ENCODE results near the gene DNAJC30.

The DNAJC30 gene

DNA sequence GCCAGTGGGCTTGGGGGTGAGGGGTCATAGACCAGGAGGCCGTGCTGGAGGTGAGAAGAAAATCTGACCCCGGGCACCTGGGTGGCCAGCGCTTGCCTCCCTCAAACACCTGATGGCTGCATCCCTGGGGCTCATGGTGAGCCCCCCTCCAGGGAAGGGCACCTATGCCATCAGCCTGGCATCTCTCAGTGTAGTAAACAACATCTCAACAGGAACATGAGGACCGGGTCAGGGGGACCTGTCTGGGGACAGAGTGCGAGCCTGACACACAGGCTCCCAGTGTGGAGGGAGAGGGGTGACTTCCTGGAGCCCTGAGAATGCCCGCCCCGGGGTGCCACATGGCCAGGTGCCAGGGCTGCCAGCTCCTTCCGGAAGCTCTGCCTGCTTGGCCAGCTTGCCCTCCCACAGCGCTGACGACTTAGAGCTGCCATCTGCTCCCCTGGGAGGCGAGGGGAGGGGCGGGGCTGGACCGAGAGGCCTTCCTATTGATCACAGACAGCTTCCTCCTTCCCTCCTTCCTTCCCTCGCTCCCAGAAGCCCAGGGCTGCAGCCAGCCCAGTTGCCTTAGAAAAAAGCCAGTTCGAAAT is 23.9 kb upstream of the DNAJC30 start:
- peak; percentile 69 for DNase-seq

DNA sequence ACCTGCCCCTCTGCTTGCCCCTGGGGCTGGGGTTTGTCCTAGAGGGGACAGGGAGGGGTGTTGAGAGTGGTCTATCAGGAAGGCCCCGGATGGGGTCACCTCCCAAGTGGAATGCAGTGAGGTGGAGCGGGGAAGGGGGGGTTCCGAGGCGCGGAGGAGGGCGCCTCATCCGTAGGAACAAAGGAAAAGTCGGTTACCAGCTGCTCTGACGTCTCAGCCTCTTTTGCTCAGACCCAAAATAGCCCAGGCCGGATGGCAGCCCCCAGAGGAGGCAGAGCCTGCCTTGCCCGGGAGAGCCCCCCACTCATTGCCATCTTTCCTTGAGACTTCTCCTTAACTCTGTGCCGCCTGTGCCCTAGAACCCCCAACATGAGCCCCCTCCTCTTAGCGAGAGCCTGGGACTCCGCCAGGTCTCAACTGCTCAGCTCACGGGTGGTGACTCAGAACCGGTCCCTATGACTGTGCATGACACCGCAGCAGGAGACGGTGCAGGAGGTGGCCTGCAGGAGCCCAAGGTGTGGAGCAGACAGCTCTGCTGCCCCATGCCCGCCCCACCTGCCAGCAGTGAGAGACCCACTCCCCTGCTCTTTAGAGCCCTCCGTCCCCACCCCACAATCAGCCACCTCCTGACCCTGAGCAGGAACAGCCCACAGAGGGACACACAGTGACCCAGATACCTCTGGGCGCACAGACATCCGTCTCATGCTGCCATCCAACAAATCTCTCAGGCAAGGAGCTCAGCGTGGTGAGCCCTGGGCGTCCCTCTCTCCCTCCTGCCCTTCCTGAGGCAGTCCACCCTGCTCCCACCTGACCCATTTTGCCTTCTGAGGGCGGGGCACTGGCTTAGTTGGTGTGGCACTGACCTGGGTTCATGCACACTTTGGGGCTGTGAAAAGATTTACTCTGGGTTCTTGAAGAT is 23.1 kb upstream of the DNAJC30 start:
- no peak for DNase-seq

DNA sequence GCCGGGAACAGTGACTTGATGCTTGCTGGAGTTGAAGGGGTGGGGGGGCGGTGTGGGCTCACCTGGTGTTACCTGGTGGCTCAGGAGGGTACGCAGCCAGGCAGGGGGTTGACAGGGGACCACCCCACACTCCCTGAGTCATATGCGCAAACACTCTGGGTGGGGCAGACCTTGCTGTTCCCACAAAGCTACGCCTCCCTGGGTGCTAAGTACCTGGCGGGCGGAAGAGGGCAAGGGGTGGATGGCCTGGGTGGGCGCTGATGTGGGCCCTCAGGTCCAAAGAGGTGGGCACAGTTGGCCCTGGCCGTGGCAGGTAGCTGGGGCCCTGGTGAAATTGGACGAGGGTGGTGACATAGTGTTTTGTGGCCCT is 22.3 kb upstream of the DNAJC30 start:
- no peak for DNase-seq

DNA sequence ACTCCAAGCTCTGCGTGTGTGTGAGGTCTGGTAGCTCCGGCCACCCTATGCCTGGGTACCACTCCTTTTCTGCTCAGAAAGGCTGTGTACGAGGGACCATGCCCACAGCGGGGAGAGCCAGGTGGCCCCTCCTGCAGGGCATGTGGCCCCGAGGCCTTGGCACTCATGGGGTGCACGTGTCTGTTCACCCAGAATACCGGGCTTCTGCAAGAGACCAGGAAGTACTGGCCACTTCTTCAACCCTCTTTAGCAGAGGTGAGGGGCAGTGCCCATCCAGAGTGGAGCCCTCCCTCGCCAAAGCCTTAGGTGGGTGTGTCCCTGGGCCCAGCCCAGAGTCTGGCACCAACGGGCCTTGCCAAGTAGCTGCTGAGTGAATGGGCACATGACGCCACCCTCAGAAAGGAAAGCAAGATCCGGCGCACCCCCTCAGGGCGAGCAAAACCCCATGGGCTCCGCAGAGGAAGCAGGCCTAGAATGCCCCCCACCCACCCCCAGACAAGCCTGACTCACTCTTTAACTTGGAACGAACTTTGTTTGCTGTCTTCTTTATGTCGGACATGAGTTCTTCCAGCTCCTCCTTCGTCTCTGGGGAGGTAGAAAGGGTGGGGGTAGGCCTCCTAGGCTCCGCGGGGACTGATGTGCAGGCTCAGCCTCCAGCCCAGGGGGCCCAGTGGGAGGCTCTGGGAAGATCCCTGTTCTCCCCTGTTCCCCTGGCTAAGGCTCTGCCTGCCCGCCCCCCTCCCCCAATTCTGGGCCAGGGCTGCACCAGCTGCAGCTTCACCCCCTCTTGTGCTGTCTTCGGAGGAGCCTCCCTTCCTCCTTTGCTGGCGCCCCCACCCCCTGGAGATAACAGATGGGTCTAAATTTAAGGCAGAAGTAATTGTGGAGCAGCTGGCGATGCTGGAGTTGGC is 21.6 kb upstream of the DNAJC30 start:
- DNase-seq: no peak

DNA sequence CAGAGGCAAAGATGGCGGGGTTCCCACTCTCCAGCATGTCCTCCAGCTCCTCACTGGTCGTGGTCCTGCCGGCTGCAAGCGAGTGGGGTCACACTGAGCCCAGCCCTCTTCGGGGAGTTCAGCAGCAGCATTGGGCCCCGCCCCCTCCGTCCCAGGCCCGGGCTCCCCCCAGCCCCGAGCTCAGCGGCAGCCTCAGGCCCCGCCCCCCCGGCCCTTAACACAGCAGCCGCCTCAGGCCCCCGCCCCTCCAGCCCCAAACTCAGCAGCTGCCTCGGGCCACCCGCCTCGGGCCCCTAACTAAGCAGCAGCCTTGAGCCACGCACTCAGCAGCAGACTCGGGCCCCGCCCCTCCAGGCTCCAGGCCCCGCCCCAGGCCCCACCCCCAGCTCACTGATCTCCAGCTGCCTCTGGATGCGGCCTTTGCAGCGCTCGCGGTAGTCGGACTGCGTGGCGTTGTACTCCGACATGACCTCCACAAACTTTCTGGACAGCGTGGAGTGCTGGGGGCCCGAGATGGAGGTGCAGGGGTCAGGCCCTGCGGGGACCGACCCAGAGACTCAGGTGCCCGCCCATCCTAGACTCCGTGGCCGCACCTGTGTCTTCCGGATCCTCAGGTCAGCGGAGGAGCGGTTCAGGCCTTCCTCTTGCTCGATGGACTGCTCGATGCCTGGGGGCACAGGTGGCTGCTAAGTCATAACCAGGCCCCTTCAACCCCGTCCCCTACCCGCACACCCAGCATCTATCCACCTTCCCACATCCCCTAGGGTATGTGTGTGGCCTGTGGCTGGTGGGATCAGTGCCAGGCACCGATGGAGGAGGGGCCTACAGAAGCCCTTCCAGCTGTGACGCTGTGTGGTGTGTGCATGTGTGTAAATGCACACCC is 20.7 kb upstream of the DNAJC30 start:
- DNase-seq: no peak

DNA sequence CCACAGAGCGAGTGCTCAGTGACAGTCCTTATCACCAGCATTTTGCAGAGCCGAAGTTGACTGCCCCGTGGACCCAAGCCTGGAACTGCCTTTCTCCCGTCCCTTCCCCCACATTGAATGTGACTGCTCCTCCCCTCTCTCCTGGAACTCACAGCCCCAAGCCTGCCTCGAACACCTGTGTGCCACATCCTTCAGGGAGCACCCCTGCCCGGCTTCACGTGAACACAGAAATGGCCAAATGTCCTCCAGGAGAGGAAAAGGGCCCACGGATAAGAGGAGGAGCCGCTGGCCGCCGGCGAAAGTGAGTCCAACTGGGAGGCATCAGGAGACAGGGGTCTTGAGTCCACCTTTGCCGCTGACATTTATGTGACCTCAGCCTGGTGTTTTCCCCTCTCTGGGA is 20.0 kb upstream of the DNAJC30 start:
- DNase-seq: no peak

DNA sequence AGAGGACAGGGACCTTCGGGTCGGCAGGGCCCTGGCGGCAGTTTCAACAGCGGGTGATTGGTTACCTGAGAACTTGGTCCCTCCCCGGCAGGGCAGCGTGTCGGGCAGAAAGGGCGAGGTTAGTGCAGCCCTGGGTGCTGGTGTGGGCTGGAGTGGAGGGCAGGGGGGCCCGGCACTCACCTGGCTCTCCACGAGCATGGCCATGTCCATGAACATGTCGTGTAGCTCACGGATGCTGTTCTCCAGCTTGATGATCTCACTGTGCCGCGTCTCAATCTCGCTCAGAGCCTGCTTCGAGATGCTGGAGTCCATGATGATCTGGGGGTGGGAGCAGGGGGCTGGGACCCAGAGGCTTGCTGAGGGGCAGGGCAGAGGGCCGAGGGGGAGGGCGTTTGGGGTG is 19.4 kb upstream of the DNAJC30 start:
- DNase-seq: no peak

DNA sequence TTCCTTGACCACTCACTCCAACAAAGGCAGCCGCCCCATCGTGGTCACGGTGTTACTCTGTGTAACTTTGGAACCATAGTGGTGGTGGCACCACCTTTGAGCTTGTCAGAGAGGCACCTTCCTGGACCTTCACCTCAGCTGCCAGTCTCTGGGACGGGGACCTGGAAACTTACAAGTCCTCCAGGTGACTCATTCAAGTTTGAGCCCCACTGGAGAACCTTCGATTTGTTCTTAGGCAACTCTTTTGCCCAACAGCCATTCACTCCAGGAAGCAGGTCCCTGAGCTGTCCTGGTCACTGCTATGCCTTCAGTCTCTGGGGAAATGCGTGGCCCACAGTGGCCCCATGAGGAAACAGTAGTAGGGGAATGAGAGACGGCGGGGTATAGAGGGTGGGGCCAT is 19.0 kb upstream of the DNAJC30 start:
- DNase-seq: no peak

DNA sequence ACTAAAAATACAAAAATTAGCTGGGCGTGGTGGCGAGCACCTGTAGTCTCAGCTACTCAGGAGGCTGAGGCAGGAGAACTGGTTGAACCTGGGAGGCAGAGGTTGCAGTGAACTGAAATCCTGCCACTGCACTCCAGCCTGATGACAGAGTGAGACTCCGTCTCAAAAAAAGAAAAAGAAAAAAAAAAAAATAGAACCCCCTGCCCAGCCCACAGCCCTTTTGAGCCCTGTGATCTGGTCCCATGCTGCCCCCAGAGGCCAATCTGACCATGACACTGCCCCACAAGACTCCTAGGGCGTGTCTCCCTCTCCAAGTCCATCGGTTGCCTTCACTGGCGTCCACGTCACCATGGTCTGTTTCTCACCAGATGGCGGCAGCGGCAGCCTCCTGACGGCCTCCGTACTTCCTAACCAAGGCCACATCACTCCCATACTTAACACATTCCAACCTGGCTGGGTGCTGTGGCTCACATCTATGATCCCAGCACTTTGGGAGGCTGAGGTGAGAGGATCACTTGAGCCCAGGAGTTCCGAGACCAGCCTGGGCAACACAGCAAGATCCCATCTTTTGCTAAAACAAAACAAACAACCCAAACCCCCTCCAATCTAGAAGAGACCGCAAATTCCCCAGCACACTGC is 18.2 kb upstream of the DNAJC30 start:
- no peak for DNase-seq

DNA sequence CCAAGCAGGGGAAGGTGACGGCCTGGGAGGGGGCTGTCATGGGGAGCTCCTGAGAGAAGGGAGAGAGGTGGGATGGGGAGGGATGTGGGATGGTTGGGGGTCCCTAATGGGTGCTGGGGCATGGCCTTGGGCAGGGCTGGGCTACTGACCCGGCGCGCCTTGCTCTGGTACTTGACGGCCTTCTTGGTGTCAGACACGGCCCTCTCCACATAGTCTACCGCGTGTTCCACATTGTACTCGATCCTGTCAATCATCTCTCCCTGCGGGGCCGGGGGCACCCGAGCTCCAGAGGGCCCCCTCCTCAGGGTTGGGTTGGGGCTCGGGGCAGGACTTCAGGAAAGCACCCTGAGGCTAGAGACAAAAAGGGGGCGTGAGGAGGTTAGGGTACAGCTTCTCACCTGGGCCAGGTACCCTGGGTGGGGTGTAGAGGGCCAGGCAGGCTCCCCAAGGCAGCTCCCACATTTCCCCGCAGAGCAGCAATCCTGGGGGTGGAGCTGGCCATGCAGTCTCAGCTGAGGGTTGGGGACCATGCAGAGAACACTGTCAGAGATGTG is 17.4 kb upstream of the DNAJC30 start:
- DNase-seq: no peak

DNA sequence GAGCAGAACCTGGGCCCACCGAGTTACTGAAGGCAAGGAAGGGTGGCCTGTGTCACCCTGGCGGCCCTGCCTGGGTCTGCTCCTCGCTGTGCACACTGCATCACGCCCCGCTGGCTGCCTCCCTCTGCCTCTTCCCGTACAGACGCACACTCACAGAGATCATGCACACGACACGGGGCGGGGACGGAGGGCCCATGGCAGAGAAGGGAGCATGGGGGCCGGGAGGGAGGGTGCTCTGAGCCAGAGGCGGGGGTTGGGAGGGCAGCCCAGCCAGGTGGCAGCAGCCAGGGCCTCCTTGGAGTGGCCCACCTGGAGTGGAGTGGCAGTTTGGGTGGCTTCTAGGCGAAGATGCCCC is 16.8 kb upstream of the DNAJC30 start:
- DNase-seq: no peak

DNA sequence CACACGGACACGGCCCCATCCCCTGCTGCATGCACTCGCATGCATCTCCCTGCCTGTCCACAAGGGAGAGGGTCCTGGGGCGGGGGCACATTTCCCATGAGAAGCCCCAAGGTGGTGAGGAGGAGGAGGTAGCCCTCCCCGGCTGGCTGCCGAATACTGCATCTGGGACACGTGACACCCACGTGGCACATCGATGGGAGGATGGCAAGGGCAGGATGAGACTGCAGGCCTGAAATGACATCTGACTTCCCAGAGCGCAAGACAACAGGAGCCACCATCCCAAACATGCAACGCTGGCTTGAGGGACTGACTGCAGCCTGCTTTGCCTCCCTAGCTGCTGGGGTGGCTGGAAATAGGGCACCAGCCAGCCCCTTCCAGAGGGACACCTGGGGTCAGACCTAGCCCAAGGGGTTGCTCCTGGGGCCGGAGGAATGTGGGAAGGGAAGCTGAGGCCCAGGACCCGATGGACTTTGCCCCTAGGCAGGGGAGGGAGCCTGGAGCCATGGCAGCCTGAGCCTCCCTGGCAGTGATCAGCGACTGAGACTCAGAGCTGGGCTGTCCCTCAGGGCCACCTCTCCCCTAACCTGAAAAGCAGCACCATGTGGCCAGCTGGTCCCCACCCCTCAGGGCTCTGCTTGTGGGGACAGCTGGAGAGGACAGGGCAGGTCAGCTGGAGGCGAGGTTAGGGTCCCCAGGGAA is 16.3 kb upstream of the DNAJC30 start:
- no peak for DNase-seq

DNA sequence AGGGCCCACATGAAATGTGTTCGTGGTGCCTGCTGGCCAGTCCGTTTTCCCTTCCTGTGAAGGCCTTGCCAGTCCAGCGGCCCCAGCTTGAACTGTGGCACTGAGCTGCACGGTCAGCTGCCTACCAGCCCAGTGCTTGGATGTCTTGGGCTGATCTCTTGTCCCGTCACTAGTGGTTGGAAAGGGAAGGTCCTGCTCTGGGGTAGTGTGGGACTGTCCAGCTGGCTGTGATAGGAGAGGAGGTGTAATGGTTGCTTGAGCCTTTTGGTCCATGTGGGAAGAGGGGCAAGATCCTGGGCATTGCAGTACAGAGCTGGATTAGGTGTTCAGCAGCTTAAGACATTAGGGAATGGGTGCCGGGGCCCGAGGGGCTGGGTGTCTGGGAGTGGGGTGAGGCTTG is 15.2 kb upstream of the DNAJC30 start:
- no peak for DNase-seq

DNA sequence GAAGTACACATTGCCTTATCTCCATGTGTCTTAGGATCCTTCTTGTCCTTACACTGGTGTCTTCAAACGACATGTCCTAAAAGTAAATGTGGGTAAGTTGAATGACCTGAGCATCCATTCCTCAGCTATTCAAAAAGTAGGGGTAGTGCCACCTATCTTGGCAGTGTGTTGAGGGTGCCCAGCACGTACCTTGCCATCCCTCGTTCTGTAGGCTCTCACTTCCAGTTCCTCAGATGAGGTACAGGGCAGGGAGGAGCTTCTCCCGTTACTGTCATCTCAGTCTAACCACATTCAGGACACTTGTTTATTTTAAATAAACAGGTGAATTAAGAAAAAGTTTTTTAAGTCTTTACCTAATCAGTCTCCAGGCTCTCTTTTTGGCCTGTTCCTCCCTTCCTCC is 13.1 kb upstream of the DNAJC30 start:
- DNase-seq: no peak

DNA sequence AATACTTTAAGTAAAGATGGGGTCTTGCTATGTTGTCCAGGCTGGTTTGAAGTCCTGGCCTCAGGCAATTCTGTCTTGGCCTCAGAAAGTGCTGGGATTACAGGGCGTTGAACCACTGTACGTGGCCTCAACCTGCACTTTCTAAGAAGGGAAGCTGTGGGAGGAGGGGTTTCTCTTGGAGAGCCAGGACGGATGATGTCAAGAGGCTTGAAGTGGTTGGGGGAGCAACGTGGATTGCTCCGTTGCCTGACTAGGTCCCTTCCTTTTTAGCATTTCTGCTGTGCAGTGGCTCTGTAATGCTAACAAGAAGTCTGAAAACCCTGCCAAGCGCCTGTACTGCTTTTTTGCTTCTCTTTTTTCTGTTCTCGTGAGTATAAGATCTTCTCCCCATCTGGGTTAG is 7.4 kb upstream of the DNAJC30 start:
- DNase-seq: no peak

DNA sequence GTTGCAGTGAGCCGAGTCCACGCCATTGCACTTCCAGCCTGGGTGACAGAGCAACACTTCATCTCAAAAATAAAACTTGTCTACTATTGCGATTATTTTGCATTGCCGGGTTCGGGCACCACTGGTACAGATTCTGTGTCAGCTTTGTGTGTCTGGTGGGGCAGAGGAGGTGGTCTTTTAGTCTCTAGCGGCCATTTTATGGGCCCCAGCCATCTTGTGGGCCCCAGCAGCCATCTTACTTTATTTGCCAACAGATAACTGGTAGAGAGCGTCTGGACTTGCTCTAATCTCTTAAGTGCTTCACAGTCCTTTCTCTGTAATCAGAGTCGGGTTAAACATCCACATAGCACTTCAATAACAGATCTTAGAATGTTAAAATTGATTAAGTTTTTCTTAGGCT is 5.0 kb upstream of the DNAJC30 start:
- DNase-seq: no peak

DNA sequence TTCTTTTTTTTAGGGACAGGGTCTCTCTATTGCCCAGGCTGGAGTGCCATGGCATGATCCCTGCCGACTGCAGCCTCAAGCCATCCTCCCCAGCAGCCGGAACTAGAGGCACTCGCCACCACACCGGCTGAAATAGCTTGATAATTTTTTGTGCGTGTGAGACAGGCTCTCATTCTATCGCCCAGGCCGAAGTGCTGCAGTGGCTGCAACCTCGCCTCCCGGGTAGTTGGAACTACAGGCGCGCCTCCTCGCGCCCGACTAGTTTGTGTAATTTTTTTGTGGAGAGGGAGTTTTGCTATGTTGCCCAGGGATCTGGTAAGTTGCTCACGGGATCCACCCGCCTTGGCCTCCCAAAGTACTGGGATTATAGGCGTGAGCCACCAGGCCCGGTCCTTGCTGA is 2.1 kb upstream of the DNAJC30 start:
- DNase-seq: no peak

DNA sequence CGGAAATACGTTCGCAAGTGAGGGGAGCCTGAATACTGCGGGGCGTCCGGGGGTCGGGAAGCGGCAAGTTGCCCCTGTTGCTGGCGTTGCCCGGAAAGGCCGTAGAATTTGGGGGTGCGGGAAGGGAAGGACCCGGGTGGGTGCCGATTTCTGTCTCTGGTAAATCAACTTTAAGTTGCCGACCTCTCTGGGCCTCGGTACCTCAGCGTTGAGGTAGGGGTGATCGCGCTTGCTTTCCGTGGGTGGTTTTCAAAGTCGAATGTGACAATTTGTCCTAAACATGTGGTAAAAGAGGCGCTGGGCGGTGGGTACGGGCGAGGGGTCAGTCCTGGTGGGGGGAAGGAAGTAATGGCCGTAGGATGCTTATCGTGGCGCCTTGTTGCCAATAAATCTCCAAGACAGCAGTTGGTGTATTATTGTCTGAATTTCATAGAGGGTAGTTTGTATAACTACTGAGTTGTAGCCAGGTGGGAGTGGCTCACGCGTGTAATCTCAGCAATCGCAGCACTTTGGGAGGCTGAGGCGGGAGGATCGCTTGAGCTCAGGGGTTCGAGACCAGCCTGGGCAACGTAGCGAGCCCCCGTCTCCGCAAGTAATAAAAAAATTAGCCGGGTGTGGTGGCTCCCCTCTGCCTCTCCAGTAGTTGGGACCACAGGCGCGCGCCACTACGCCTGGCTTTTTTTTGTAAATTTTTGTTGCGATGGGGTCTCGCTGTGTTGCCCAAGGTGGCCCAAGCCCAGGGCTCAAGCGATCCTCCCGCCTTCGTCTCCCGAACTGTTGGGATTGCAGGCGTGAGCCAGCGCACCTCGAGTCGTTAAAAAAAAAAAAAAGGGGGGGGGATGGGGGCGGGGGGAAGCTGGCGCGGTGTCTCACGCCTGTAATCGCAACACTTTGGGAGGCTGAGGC is 788 bp upstream of the DNAJC30 start:
- no peak for DNase-seq

DNA sequence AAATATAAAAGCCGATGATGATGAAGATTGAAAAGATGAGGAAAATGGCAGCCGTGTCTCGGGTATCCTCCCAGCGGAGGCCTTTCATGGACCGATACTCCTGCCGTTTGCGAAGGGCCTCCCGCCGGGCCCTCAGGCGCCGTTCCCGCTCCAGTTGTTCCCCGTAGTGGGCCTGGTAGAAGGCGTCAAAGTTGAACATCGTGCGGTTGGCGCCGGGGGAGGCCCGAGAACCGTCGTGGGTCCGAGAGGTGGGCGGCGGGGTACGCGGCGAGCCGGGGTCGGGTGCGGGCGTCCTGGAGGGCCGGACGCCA is 553 bp downstream of the DNAJC30 start:
- no peak for DNase-seq

DNA sequence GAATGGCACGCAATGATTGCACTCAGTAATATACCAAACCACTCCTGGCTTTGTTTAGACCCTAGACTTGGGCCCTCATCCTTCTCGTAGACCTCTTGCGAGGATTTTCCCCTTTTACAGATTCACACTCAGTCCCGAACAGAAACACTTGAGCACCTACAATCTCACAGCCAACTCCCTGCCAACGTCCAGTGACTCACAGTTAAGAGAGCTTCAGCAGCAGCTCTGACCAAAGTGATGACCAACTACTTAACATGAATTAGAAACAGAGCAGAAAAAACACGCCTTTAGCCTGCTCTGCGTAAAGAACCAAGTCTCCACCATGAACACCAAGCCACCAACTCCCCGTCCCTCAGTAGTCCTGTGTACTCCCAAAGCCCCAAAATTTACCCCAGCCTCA is 2.2 kb downstream of the DNAJC30 start:
- no peak for DNase-seq
